Lower lobe of right lung (tissue), 2 donors: Measurements from ENCODE around the gene SMAD7. TPM values are rescaled to one million over a fixed set of nuclear protein-coding genes. Genes with fewer than 3 reads are reported as not detected.
"Not testable (repeated sequence)": the region's sequence is repeated elsewhere in the genome, so short reads cannot be mapped to it uniquely, and the experiment has no call there.

Experiments used
- ATAC-seq, 2 donors: fragments of 200-7000 bp; cut with Tn5 transposase; one replicate each; pipeline ENCODE4 v1.9.1; 2020 to 2022; ENCODE audit warnings: mild to moderate bottlenecking in 2 of 2, moderate library complexity in 2 of 2
- DNase-seq: peaks from one replicate; pipeline ENCODE4 v3.0.0-alpha.2; 2020
- H3K27ac ChIP-seq: fragments of 200-600 bp; one replicate; pipeline ENCODE4 v1.8.0; 2022
- H3K27me3 ChIP-seq: fragments of 200-600 bp; one replicate; pipeline ENCODE4 v1.8.0; 2022; ENCODE audit warnings: low read depth
- H3K36me3 ChIP-seq: fragments of 200-600 bp; one replicate; pipeline ENCODE4 v1.8.0; 2022; ENCODE audit warnings: mild to moderate bottlenecking
- H3K4me1 ChIP-seq: fragments of 200-600 bp; one replicate; pipeline ENCODE4 v1.8.0; 2022
- H3K4me3 ChIP-seq: fragments of 200-600 bp; one replicate; pipeline ENCODE4 v1.8.0; 2022; ENCODE audit warnings: mild to moderate bottlenecking
- H3K9me3 ChIP-seq: fragments of 200-600 bp; one replicate; pipeline ENCODE4 v1.8.0; 2022
- intact Hi-C: fragments of 100-400 bp; cut with DNase I; formaldehyde crosslinking; loops from one replicate; pipeline ENCODE4 v1.11.0; 2022
- total RNA-seq: library from RNA; stranded (reverse); fragmentation: NEBNext Ultra II Directional; extraction: Animal tissue kit (Norgen Biotek cat#: 25700); gene quantifications from one replicate; pipeline ENCODE4 v1.2.1, GENCODE V29; 2021
- TF ChIP-seq, protein P1 (sequence below): fragments of 200-600 bp; IDR thresholded peaks from one replicate; pipeline ENCODE4 v1.8.0; 2022; ENCODE audit warnings: antibody characterized with exemption, mild to moderate bottlenecking
- donor health status: DM: no; HTN: yes; CAD: no; lungs with severe emphysema.

SMAD7 gene
- total RNA-seq, 1 donor from 2014 or later, result 63.4 TPM

DNA sequence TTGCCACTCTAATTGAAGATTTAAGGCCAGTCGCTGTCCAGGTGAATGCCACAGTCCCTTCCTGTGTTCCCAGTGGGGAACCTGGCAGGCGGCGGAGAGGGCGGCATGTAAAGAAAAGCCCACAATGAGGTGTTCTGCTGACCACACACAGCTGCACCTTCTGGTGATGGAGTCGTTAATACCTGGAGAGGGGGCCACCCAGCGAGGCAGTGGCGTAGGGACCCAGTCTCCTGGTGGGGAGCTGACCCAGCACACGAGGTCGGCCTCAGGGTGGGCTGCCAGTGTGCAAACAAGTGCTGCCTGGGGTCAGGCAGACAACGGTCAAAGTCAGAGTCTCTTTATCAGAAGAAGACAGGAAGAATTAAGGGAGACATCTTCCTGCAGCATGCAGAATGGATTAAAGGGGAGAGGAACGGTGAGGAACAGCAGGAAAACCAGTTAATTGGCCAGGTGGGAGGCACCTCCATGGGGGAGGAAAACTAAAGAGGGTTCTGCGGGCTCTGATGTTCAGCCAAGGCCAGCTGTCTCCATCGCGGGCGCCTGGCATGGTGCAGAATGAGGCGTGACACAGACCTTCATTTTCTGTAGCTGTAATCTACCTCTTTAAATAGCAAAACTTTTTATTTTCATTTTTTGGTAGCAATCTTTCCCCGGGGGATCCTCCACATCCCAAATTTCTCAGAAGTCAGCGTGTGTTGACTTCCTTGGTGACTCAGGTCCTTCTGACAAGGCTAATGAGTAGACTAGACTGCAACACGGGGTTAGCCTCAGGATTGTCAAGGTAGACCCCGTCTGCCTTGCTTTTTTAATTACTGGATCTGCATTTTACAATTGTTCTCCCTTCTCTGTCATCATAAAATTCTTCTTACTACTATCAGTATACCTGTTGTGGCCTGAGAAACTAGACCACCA, 78.3 kb downstream of the SMAD7 start:
- DNase-seq, result no peak
- intact Hi-C loops, result no loop called here
- no peaks in the 10 kb centered on the region for H3K36me3 ChIP-seq
- TF ChIP-seq, protein P1, sequence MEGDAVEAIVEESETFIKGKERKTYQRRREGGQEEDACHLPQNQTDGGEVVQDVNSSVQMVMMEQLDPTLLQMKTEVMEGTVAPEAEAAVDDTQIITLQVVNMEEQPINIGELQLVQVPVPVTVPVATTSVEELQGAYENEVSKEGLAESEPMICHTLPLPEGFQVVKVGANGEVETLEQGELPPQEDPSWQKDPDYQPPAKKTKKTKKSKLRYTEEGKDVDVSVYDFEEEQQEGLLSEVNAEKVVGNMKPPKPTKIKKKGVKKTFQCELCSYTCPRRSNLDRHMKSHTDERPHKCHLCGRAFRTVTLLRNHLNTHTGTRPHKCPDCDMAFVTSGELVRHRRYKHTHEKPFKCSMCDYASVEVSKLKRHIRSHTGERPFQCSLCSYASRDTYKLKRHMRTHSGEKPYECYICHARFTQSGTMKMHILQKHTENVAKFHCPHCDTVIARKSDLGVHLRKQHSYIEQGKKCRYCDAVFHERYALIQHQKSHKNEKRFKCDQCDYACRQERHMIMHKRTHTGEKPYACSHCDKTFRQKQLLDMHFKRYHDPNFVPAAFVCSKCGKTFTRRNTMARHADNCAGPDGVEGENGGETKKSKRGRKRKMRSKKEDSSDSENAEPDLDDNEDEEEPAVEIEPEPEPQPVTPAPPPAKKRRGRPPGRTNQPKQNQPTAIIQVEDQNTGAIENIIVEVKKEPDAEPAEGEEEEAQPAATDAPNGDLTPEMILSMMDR, result no peak
- H3K4me1 ChIP-seq, result peaks cover 26% of the 10 kb centered on the region
- H3K4me3 ChIP-seq, result no peak overlapping the region
- ATAC-seq, result no peak
- H3K27me3 ChIP-seq, result no peaks in the 10 kb centered on the region
- H3K9me3 ChIP-seq, result no peaks in the 10 kb centered on the region
- no peak overlapping the region for H3K27ac ChIP-seq

DNA sequence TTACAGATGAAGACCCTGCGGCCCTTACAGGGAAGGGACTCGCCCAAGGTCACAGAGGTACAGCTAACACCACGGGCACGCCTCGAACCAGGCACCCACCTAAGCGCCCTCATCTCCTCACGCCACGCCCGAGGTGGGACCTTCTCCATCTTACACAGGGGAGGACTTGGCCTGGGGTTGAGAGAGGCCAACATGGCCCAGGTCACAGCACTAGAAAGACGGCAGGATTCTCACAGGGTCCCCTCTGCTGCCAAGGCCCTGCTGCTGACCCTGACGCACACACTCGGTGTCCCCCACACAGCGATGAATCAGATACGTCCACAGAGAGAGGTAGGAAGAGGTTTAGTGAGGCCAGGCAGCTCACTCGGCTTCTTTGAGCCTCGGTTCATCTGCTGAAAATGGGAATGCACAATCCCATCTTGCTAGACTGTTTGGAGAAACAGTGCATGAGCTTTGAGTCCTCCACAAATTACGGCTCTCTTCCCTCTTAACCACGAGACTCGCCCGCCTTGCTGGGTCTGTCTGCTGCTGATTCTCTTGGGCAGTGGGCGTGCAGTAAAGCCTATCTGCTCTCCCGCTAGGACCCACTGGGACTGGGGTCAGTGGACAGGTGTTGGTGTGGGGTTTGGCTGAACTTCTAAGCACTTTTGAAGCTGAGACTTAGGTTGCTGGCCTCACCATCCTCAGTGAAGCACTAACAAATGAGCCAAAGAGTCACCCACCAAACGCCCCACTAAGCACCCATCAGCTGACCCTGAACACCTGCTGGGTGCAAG, 79.2 kb downstream of the SMAD7 start:
- ATAC-seq (no peak), DNase-seq (no peak)
- no peak overlapping the region for H3K27ac ChIP-seq
- H3K36me3 ChIP-seq, result no peaks in the 10 kb centered on the region
- H3K4me1 ChIP-seq, result peaks cover 26% of the 10 kb centered on the region
- H3K27me3 ChIP-seq, result no peaks in the 10 kb centered on the region
- TF ChIP-seq, protein P1, result no peak
- no peak overlapping the region for H3K4me3 ChIP-seq
- no peaks in the 10 kb centered on the region for H3K9me3 ChIP-seq
- intact Hi-C loops, result no loop called here

DNA sequence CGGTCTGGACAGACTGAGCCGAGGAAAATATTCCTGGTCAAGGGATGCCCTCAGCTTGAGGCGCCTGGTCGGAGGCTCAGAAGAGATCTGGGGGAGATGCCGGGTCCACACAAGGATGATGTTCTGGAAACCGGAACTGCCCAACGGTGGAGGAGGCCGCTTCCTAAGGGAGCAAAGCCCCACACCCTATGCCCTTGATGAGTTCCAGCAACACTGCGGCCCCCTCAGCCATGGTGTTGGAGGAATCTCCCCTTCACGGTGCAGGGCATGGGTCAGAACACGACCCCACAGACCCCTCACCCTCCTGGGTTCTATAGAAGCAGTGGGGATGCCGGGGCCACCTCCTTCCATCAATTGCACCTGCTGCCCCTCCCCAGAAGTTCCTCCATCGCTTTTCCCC, 79.8 kb downstream of the SMAD7 start:
- H3K4me3 ChIP-seq, H3K36me3 ChIP-seq, intact Hi-C loops, H3K27ac ChIP-seq, ATAC-seq, H3K27me3 ChIP-seq, H3K9me3 ChIP-seq: not testable (repeated sequence)
- DNase-seq, result peak; percentile 33
- peaks cover 29% of the 10 kb centered on the region for H3K4me1 ChIP-seq
